PC-9 (cell line): ENCODE results near the gene RGL1.

ENCODE experiments used
- CTCF ChIP-seq: fragments of 200-600 bp; sonication (generic); conservative IDR thresholded peaks from 2 replicates; pipeline ENCODE4 v1.6.1; 2017; ENCODE audit warnings: mixed run types, antibody characterized with exemption, mild to moderate bottlenecking, moderate library complexity
- EZH2 ChIP-seq: fragments of 200-600 bp; sonication (generic); IDR thresholded peaks from 2 replicates; pipeline ENCODE4 v1.8.0; 2017; ENCODE audit warnings: antibody characterized with exemption, low read depth

- TF ChIP-seq CTCF (no peak), EZH2 (no peak)
Observed at GRCh38 chr1:183776731-183777130, 28.2 kb upstream of the RGL1 start.
